GM21529 (cell line): ENCODE data around the gene CCL1.
"Not testable (repeated sequence)": the region's sequence is repeated elsewhere in the genome, so short reads cannot be mapped to it uniquely, and the experiment has no call there.

Experiments
- ATAC-seq: cut with Tn5 transposase; IDR thresholded peaks from one replicate; pipeline ENCODE4 v1.9.1; 2021; ENCODE audit not compliant: unreplicated experiment

Gene CCL1

DNA sequence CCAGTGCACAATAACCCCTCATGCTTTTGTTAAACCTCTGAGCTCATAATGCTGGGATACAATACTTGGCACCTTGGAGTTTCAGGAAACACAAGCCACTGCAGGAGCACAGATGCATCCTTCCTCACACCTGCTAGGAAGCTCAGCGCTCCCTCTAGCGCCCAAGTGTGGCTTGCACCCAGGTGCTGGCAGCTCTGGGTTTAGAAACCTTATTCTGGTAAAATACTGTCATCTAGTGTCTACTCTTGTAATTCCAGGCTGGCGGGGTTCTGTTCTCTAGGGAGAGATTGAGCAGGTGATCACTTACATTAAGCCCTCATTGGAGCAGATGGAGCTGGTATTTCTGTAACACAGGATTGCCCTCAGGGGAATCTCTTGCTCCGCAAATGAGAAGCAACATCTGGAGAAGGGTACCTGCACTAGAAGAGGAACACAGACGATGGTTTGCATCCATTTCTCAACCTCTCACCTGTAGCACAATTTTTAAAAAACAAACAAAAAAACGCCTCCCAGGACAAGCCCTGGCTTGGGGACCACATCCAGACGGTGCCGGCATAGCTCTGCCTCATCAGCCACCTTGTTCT is 1.5 kb downstream of the CCL1 start:
- ATAC-seq = peak; percentile 51

DNA sequence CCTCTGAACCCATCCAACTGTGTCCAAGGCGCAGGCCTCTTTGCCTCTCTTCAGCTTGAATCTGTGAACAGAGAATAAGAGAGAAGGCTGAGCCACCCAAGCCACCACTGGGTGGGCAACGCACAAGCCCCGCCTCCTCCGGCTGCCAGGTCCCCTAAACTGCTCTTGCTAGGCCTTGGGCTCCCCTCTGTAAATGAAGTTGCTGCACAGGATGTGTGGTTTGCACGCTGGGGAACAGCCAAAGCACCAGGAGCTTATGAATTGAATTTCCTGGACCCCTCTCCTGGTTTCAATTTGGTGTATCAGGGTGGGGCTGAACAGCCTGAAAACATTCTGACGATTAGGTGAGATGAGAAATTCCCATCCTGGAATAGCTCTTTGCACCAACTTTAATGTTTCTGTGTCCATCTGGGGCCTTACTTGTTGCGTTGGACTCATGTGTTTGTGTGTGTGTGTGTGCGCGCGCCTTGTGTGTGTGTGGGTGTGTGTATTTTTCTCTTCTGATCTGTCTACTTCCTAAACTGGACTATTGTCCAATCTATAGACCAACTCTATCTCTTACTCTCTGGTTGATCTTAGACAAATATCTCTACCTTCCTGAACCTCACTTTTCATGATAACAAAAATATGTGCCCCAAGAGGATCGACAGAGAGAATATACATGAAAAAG is 2.3 kb downstream of the CCL1 start:
- no peak for ATAC-seq

DNA sequence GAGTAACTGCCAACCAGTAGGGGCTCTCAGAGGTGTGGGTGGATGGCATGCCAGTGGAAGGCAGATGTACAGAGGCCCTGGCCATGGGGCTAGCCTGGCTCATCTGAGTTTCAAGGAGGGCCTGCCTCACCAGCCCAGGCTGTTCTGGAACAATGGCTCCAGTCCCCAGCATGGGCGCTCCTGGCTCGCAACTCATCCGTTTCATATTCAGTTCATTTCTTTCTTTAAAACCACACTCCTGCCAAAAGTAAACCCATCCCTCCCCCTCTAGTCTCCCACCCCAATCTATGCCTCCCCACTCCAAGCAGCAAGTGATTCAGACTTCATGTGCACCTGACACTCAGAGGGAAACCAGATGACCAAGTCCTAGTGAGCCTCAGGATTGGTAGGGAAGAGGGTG is 4.4 kb downstream of the CCL1 start:
- no peak for ATAC-seq

DNA sequence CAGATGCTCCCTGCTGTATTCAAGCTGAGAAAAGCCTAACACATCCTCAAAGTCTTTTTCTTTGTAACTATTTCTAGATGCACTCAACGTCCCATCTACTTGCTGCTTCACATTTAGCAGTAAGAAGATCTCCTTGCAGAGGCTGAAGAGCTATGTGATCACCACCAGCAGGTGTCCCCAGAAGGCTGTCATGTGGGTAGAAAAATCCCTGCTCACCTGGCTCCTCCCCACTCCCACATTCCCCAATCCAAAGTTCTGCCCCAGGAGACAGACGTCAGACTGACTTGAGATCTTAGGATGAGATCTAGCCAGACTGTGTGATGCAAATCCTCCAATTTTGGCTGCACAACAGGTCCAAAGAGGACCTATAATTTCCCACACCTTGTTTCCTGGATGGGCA is 5.6 kb downstream of the CCL1 start:
- no peak for ATAC-seq

DNA sequence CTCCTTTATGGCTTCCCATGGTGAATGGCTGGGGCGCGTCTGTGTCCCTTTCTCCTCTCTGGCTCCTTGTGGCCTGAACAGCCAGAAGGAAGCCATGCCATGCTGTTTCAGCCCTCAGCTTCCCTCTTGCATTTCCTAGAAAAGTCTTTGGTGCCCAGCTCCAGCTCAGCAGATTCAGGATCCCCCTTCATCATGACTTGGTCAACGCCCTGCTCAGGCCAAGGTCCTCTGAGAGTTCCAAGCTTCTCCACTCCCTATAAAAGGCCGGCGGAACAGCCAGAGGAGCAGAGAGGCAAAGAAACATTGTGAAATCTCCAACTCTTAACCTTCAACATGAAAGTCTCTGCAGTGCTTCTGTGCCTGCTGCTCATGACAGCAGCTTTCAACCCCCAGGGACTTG is 6.8 kb downstream of the CCL1 start, which contains the start of gene CCL13:
Gene CCL13 (plus strand): TSS at position 287 of the 400 bp plus-strand sequence. CDS start 47 bp downstream, at position 334.
- no peak for ATAC-seq

DNA sequence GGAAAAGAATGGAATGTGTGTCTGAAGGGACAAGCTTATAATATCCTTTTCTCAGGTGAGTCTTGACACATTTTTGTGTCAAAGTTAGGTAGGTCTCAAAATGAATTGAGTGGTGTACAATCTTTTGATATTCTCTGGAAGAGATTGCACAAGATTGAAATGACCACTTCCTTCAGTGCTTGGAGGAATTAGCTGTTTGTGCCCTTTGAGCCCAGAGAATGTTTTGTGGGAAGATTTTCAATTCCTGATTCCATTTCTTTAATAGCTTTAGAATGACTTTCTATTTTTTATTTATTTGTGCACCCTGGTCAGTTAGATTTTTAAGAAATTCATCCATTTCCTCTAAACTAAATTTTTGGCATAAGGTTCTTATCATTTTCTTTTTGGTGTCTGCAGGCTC is 8.4 kb downstream of the CCL1 start:
- no peak for ATAC-seq

DNA sequence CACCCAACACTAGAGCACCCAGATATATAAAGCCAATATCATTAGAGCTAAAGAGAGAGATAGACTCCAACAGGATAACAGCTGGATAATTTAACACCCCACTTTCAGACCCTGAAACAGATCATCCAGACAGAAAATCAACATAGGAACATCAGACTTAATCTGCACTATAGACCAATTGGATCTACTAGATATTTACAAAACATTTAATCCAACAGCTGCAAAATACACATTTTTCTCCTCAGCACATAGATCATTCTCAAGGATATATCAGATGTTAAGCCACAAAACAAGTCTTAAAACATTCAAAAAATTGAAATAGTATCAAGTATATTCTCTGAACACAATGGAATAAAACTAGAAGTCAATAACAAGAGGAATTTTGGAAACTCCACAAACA is 10.8 kb downstream of the CCL1 start:
- ATAC-seq = no peak

DNA sequence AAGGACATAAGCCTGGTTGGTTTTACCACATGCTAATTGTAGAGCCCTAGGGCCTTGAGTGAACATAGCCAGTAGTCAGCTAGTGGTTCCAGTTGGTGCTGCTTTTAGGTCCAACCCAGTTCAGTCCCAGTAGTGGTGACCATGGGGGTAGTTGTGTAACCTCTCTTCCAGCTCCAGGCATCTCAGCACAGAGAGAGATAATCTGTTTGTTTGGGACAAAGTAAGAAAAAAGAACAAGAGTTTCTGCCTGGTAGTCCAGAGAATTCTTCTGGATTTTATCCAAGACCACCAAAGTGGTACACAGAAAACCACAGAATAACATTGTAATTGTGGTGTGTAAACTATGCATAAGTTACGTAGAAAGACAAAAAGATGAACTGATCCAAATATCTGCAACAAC is 11.9 kb downstream of the CCL1 start:
- ATAC-seq = no peak

DNA sequence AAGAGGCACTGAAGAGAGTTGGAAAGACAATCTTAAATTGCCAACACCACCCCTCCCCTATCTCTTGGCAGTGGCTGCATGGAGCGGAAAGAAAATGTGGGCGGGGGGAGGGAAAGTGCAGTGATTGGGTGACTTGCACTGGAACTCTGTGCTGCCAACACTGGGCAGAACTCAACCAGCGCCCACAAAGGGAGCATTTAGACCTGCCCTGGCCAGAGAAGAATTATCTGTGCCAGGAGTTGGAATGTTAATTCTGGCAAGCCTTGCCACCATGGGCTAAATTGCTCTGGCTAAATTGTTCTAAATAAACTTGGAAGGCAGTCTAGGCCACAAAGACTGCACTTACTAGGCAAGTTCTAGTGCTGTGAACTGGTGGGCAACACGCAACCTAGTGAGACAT is 13.3 kb downstream of the CCL1 start:
- no peak for ATAC-seq

DNA sequence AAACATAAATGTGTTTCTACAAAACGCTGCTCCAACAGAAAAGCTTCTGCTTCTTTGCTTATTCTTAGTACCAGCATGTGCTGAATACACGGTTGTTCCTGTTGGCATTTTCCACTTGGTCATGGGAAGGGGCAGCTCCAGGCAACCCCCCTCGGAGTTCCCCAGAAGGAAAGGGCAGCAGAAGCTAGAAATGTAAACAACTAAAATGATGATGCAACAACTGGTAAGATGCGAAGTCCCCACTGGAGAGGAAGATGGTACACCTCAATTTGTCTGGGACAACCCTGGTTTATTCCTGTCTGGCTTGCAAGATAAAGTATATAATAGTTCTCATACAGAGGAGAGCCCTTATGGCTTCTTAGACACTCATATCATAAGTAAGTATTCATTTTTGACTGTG is 16.0 kb downstream of the CCL1 start:
- no peak for ATAC-seq

DNA sequence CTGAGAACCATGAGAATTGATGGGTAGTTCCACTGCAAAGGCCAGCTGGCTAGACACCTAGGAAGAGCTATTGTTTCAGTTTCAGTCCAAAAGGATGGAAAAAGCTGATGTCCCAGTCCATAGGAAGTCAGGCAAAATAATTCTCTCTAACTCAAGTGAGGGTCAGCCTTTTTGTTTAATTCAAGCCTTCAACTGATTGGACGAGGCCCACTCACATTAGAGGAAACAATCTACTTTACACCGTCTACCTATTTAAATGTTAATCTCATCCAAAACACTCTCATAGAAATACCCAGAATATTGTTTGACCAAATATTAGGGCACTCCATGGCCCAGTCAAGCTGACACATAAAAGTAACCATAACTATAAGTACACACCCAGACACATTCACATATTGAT is 21.1 kb downstream of the CCL1 start:
- ATAC-seq = no peak

DNA sequence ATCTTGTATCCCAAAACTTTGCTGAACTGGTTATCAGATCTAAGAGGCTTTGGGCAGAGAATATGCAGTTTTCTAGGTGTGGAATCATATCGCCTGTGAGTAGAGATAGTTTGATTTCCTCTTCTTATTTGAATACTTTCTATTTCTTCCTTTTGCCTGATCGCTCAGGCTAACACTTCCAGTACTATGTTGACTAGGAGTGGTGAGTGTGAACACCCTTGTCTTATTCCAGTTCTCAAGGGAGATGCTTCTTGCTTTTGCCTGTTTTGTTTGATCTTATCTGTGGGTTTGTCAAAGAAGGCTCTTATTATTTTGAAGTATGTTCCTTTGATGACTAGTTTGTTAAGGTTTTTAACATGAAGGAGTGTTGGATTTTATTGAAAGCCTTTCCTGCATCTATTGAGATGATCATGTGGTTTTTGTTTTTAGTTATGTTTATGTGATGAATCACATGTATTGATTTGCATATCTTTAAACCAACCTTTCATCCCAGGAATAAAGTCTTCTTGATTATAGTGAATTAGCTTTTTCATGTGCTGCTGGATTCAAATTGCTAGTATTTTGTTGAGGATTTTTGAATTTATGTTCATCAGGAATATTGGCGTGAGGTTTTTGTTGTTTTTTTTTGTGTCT is 23.8 kb downstream of the CCL1 start:
- ATAC-seq = no peak

DNA sequence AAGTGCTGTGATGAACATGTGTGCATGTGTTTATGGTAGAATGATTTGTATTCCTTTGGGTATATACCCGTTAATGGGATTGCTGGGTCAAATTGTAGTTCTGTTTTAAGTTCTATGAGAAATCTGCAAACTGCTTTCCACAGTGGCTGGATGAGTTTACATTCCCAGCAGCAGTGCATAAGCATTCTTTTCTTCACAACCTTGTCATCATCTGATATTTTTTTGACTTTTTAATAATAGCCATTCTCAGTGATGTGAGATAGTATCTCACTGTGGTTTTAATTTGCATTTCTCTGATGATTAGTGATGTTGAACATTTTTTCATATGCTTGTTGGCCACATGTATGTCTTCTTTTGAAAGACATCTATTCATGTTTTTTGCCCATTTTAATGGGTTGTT is 25.3 kb downstream of the CCL1 start:
- ATAC-seq = no peak

DNA sequence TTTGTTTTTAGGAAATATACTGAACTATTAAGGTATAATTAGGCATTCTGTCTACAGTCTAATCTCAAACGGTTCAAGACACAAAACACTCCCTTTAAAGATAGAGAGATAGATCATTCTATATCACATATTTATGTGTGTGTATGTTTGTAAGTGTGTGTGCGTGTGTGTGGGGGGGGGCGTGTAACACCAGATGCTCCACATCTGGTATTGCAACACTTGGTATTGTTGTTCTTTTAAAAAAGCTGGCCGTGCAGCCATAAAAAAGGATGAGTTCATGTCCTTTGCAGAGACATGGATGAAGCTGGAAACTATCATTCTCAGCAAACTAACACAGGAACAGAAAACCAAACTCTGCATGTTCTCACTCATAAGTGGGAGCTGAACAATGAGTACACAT is 35.5 kb downstream of the CCL1 start:
- not testable (repeated sequence) for ATAC-seq

DNA sequence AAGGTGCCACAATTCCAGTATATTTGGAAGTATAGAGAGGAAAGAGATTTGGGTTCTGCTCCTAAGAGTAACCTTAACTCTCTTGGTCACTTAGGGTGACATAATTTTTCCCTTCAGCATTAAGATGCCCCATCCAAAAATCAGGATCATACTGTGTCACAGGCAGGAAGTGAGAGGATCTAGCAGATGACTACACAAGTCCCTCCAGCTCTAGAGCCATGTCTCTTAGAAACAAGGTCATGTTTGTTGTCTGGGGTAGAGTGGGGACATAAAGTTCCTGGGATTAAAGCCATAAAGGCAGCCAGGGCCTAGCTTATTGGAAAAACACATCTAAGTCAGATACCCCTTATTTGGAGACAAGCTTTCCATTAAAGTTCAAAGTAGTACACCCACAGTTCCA is 41.1 kb downstream of the CCL1 start:
- no peak for ATAC-seq

DNA sequence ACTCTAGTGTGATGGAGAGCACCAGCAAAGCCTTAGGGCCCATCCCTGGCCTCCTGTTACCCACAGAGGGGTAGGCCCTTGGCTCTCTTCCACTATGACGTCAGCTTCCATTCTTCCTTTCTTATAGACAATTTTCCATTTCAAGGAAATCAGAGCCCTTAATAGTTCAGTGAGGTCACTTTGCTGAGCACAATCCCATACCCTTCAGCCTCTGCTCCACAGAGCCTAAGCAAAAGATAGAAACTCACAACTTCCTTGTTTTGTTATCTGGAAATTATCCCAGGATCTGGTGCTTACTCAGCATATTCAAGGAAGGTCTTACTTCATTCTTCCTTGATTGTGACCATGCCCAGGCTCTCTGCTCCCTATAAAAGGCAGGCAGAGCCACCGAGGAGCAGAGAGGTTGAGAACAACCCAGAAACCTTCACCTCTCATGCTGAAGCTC is 44.0 kb downstream of the CCL1 start, which contains the start of gene CCL8:
Gene CCL8 (plus strand): TSS at position 397 of the 445 bp plus-strand sequence. CDS start 67 bp downstream, outside the sequence.
- no peak for ATAC-seq

DNA sequence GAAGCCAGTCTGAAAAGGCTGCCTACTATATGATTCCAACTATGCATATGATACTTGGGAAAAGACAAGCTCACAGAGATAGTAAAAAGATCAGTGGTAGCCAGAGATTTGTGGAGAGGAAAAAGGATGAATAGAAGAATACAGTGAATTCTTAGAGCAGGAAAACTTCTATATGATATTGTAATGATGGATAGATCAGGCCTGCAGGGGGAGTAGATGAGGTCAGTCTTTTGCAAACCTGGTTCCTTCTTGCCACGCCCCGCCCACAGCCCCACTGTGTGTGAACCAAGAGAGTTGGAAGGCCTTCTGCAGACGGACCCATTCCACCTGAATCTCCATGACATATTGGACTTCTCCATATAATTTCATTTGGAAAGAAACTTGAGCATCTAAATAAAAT is 44.6 kb downstream of the CCL1 start:
- no peak for ATAC-seq

DNA sequence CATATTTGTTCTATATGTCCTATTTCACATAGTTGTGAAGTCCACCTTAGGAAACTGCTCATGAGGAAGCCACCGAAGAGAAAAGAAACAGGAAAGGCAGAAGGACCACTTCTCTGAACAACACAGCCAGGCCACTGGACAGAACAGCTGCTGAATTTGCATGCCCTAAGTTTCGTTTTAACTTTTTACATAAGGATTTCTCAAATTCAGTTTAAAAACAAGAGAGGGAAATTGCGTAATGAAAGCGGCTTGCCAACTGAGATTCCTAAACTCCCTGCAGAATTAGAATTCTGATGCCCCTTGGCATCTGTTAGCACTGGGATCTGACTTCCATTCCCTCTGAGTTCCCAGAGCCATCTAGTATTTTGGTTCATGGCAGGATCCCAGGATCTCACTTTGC is 48.8 kb downstream of the CCL1 start:
- no peak for ATAC-seq

DNA sequence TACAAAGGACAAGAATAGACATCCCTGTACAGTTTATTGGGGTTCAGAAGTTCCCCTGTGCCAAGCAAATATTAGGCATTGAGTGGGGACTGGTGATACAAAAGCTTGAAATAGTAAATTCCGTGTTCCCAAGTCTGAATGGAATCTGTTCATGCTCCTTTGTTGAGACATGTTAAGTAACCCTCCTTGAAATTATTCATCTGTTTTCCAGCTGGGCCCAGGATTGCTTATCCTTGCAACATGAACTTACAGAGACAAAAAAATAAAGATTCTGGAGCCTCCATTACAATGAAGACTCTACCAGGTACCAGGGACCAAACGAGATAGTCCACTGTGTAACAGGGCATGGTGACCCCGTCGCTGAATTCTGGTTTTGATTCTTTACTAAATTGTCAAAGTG is 49.9 kb downstream of the CCL1 start:
- ATAC-seq = no peak

DNA sequence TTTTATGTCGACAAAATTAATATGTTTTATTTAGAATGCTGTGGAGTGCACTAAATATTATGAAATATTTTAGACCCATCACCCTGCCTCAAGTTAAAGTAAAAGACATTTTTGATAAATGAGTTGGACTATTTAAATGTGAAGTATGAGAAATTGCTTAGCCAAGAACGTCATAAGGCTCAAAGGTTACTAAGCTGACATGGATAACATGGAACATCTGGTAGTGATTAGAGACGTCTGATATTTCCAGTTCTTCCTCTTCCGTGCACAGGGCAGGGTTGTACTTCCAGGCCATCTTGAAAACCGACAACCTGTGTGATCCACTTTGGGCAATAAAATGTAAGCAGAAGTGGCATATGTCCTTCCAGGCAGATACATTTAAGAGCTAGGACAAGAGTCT is 51.0 kb downstream of the CCL1 start:
- no peak for ATAC-seq

DNA sequence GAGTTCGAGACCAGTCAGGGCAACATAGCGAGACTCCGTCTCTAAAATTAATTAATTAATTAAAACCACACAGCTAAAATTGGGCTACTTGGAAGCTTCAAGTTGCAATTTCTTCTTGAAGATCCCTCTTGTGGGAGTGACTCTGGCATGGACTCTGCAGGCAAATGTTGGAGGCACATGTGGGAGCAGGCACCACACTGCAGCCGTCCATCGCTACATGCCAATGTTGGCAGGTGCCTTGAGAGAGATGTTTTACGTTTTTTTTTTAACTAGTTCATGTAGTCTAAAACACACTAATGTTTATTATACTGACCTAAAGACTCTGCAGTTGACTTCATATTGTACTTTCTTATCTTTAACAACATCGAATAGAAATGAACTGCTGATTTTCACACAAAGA is 51.7 kb downstream of the CCL1 start:
- ATAC-seq = no peak
